NCI-H524 treated with DMSO at 0.1 percent for 48 hours (cell line): ENCODE data around the gene SKAP1.
A peak's percentile ranks its signal among the peaks of the same experiment; 100 is the strongest.

Source experiments
- DNase-seq: peaks from one replicate; lab custom pipeline; 2025; lab: John Stamatoyannopoulos, UW

SKAP1 gene

DNA sequence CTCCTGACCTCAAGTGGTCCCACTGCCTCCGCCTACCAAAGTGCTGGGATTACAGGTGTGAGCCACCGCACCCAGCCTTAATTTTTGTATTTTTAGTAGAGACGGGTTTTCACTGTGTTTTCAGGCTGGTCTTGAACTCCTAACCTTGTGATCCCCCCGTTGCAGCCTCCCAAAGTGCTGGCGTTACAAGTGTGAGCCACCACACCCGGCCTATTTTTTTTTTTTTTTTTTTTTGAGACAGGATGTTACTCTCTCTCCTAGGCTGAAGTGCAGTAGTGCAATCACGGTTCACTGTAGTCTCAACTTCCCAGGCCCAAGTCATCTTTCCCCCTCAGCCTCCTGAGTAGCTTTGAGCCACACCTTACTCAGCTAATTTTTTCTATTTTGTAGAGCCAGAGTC lies 325.6 kb downstream of the SKAP1 start:
- no peak for DNase-seq

DNA sequence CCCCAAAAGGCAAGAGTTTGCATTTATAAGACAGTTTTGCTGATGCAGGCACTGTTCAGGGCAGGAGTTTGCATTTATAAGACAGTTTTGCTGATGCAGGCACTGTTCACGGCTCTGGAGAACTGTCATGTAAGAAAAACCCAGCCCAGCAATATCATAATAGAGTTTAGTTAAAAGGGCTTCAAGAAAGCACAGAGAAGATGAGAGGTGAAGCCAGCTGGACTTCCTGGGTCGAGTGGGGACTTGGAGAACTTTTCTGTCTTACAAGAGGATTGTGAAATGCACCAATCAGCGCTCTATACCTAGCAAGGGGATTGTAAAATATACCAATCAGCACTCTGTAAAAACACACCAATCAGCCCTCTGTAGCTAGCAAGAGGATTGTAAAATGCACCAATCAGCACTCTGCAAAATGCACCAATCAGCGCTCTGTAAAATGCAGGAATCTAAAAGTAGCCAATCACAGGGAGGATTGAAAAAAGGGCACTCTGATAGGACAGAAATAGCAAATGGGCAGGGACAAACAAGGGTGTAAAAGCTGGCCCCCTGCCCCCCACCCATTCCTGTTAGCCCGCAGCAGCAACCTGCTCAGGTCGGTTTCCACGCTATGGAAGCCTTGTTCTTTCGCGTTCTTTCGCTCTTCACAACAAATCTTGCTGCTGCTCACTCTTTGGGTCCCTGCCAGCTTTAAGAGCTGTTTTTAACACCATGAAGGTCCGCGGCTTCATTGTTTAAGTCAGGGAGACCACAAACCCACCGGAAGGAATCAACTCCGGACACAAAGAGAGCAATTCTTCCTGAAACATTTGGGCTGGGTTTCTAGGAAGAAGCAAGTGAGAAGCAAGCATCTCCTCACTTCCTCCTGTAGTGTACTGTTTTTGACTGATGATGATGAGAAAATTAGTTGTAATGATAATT lies 327.0 kb downstream of the SKAP1 start:
- DNase-seq = no peak

DNA sequence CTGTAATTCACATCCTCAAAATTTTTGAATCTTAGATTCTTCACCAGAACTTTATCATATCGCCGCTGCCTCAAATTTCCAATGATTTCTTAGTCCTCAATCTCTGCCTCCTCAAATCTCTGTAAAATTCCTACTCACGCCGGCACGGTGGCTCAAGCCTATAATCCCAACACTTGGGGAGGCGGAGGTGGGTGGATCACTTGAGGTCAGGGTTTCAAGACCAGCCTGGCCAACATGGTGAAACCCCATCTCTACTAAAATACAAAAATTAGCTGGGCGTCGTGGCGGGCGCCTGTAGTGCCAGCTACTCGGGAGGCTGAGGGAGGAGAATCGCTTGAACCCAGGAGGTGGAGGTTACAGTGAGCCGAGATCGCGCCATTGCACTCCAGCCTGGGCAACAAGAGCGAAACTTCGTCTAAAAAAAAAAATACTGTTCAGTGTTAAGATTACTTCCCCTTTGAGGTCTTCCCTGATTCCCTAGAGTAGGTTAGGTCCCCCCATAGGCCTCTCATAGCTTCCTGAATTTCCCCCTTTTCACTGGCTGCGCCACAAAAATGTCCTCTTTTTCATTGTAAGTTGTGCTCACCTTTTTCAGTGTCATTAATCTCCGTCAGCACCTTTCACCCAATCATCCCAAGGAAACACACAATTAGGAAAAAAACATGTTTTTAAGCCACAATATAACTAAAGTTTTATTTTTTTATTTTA lies 327.8 kb downstream of the SKAP1 start:
- DNase-seq = no peak

DNA sequence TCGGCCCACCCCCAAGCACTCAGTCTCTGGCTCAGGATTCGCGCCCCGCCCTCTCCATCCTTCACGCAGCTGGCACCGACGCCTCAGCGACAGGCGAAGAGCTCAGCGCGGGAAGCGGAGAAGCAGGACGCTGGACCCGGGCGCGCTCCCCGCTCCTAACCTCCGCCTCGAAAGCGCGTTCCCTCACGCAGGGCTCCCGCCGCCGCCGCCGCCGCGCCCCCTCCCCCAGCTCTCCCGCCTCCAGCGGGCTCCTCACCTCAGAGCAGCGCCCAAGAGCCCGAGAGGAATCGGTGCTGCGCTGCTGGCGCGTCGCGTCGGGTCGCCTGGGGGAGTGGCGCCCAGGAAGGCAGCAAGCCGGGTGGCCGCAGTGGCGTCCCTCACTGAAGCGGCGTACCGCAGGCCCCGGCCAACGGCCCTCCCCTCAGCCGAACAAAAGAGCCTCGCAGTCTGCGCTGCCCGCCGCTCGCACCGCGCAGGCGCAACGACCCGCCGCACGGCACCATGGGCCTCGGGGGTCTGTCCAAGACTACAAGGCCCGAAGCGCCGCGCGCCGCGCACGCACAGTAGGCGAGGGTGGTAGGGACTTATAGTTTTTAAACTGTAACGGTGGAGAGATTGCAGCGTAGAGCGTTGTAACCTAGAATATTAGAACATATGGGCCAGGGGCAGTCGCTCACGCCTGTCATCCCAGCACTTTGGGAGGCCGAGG lies 328.8 kb downstream of the SKAP1 start, which contains the start of gene CBX1:
Gene CBX1, minus strand, starts transcription at position 467 of the 709 bp plus-strand sequence. CDS start 24,474 bp downstream, outside the sequence.
- DNase-seq = peak; percentile 94

DNA sequence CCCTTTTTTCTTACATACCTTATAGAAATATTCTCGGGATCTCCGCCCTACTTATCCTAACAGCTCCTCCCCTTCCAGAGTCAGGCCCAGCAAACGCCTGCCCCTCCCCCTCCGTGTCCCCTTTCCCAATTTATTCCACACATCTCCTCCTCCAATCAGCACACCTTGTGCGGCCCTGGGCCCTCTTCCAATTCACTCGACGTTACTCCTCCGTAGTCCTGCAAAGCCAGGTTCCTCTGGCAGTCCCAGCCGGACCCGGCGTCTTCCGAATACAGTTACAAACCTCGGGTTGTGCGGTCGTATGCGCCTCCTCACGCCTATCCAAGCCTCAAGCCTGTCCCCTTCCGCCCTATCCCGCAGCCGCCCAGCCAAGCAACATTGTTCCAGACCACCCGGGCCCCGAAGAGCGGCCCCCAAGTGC lies 329.4 kb downstream of the SKAP1 start:
- no peak for DNase-seq

DNA sequence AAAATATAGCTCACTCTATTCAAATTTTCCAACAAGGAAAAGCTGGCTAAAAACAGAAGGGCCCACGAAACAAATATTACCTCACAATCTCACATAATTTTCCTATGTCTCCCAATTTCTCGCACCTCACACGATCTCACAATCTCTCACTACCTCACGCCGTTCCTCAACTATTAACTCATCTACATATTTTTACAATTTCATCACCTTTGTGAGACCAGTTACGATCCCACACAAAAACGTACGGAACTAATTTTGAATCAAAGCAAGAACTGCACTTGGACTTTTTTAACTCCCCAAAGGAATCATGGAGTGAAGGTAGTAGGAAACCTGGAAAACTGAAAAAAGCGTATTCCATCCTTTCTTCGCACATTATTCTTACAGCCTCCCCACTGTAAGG lies 329.9 kb downstream of the SKAP1 start:
- DNase-seq = no peak

DNA sequence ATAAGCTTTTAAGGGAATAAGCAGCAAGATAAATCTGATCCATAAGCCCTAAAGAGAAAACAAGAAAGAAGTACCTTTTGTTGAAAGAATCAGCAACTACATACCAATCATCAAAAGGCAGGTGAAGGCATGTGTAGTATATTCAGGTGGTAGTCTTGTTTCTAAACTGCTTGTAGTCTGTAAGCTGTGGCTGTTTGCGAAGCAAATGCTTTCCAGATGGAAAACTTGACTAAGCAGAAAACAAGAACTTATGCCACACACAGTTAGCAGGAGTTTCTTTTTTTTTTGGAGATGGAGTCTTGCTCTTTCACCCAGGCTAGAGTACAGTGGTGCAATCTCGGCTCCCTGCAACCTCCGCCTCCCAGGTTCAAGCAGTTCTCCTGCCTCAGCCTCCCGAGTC lies 334.4 kb downstream of the SKAP1 start:
- DNase-seq = no peak

DNA sequence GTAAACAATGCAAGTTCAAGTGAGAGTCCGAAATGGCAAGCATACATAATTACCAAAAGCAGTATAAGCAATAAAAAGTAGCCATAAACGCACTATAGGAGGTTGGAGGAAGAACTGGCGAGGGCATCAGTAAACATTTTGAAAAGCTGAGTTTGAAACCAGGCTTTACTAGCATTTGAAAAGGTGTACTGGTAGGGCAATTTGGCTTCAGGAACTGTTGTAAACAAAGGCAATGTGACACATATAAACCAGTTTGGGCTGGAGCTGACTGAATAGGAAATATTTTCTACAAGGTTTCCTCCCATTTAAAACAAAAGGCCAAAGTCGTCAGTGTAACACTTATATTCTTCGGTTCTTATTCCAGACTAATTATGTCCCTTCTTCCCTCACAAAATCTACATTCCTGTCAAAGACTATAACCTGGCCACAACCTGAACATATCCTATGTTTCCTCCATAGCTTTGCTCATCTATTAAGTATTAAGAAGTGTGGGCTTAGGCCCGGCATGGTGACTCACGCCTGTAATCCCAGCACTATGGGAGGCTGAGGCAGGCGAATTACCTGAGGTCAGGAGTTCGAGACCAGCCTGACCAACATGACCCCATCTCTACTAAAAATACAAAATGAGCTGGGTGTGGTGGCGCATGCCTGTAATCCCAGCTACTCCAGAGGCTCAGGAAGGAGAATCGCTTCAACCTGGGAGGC lies 336.5 kb downstream of the SKAP1 start:
- no peak for DNase-seq

DNA sequence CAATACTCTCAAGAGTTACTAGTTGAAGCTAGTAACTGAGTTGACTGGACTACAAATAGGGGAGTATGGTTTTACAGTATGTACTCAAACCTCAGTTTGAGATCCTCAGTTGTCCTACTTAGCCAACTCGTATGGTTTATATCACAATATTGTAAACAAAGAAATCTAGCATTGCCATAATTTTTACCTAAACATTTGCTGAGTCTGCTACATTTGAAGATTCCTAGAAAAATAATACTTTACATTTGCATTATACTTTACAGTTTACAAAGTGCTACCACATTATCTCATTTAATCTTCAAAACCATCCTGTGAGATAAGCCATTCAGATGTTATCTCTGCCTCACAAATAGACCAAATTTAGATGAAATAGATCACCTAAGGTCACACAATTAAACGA lies 345.1 kb downstream of the SKAP1 start:
- no peak for DNase-seq
